ENCODE data around the gene WDR46.

DNA sequence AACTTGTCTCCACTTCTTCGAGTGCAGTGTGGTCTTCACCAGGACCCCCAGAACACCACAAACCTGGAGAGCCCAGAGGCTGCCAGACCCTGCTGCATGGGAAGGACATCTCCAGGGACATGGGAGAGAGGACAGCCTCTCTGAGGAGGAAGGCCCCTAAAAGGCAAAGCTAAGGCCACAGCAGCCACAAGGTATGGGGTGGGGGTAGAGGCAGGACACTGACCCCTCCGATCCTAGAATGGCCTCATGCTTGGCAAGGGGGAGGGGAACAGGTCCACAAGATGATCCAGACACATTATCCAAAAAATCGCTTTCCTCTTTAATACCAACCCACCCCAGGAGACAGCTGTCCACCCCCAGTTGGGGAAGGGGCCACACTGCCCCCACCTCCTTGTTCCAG lies 10.2 kb downstream of the WDR46 start:
- TF ChIP-seq, protein P1, sequence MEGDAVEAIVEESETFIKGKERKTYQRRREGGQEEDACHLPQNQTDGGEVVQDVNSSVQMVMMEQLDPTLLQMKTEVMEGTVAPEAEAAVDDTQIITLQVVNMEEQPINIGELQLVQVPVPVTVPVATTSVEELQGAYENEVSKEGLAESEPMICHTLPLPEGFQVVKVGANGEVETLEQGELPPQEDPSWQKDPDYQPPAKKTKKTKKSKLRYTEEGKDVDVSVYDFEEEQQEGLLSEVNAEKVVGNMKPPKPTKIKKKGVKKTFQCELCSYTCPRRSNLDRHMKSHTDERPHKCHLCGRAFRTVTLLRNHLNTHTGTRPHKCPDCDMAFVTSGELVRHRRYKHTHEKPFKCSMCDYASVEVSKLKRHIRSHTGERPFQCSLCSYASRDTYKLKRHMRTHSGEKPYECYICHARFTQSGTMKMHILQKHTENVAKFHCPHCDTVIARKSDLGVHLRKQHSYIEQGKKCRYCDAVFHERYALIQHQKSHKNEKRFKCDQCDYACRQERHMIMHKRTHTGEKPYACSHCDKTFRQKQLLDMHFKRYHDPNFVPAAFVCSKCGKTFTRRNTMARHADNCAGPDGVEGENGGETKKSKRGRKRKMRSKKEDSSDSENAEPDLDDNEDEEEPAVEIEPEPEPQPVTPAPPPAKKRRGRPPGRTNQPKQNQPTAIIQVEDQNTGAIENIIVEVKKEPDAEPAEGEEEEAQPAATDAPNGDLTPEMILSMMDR (IDR thresholded peaks at IDR 0.05): no peak
- TF ChIP-seq POLR2A (IDR thresholded peaks at IDR 0.05): no peak
